ENCODE results near the gene RNF222. TPM values are rescaled to one million over a fixed set of nuclear protein-coding genes. Genes with fewer than 3 reads are reported as not detected.

Gene RNF222
- total RNA-seq, 120 experiments from 2014 or later, result 0.18 TPM; not detected in 119

Other genes with a start within 250 kb of the RNF222 start
- 100 to 1,000 TPM in 74 of 120 experiments, 10 to 100 TPM in 46; 46.9 to 218 (median 112) TPM for gene PER1, start 245.4 kb downstream of the RNF222 start, total RNA-seq
- gene VAMP2, start 234.9 kb downstream of the RNF222 start, total RNA-seq, result 100 to 1,000 TPM; 264 to 763 (median 490) TPM
- gene TMEM107, start 221.4 kb downstream of the RNF222 start, total RNA-seq, result 10 to 100 TPM in 119 of 120 experiments, 1 to 10 TPM in 1; 9.1 to 25.9 (median 17.1) TPM
- gene BORCS6, start 207.6 kb downstream of the RNF222 start, total RNA-seq, result 10 to 100 TPM in 5 of 120 experiments, 1 to 10 TPM in 115; 5.2 to 10.9 (median 8.0) TPM
- 1 to 10 TPM in 8 of 120 experiments, under 1 TPM in 4, not detected in 108; 0.75 to 3.8 (median 1.2) TPM for gene AURKB, start 187.3 kb downstream of the RNF222 start, total RNA-seq
- gene CTC1, start 149.8 kb downstream of the RNF222 start, total RNA-seq, result 10 to 100 TPM; 33.8 to 92.7 (median 64.4) TPM
- 10 to 100 TPM; 20.3 to 49.9 (median 35.2) TPM for gene PFAS, start 148.5 kb downstream of the RNF222 start, total RNA-seq
- 10 to 100 TPM; 15.3 to 31.6 (median 22.9) TPM for gene RANGRF, start 109.2 kb downstream of the RNF222 start, total RNA-seq
- 10 to 100 TPM in 2 of 120 experiments, 1 to 10 TPM in 118; 1.1 to 10.8 (median 4.2) TPM for gene SLC25A35, start 102.4 kb downstream of the RNF222 start, total RNA-seq
- 10 to 100 TPM in 1 of 120 experiments, 1 to 10 TPM in 119; 1.0 to 11.2 (median 3.2) TPM for gene ARHGEF15, start 87.6 kb downstream of the RNF222 start, total RNA-seq
- gene ODF4, start 58.0 kb downstream of the RNF222 start, total RNA-seq, result not detected
- gene RPL26, start 14.6 kb downstream of the RNF222 start, total RNA-seq, result 100 to 1,000 TPM; 443 to 743 (median 592) TPM
- 100 to 1,000 TPM in 26 of 120 experiments, 10 to 100 TPM in 94; 51.0 to 118 (median 91.4) TPM for gene NDEL1, start 38.1 kb upstream of the RNF222 start, total RNA-seq
- gene MYH10, start 232.9 kb upstream of the RNF222 start, total RNA-seq, result 100 to 1,000 TPM in 108 of 120 experiments, 10 to 100 TPM in 12; 56.0 to 204 (median 131) TPM

All from dorsolateral prefrontal cortex (tissue), 118 donors.